Measurements from ENCODE around the gene DNLZ. TPM values are rescaled to one million over a fixed set of nuclear protein-coding genes. Genes with fewer than 3 reads are reported as not detected.

Gene DNLZ
- total and polyA plus RNA-seq, 12 donors = 3.1 to 28.9 (median 17.5) TPM

- Histone ChIP-seq H3K27ac (no peak overlapping the region), H3K27me3 (no peaks in the 10 kb centered on the region), H3K4me3 (no peak overlapping the region), H3K9me3 (replicated peaks in 1 of 3) (no peaks in the 10 kb centered on the region), H3K4me1 (replicated peaks in 1 of 2) (peaks cover 11 to 13% of the 10 kb centered on the region in 2 donors), H3K36me3 (replicated peaks in 1 of 2) (no peaks in the 10 kb centered on the region)
- intact Hi-C loops (cut with DNase I) = no loop called here
- no peak for TF ChIP-seq CTCF (IDR thresholded peaks at IDR 0.05)
- TF ChIP-seq POLR2A (IDR thresholded peaks at IDR 0.05) = no peak
- 87 to 95% (median 91%) methylated on average over 3 to 16 of the region's 16 CpGs for WGBS, 4 donors
- DNase-seq = no peak
Observed at GRCh38 chr9:136318776-136319241, 44.7 kb downstream of the DNLZ start.

- no peak overlapping the region for H3K27ac ChIP-seq
- H3K9me3 ChIP-seq (replicated peaks in 1 of 3) = no peaks in the 10 kb centered on the region
- H3K27me3 ChIP-seq = no peaks in the 10 kb centered on the region
- no peaks in the 10 kb centered on the region for H3K36me3 ChIP-seq (replicated peaks in 1 of 2)
- H3K4me1 ChIP-seq (replicated peaks in 1 of 2) = peaks cover 11 to 13% of the 10 kb centered on the region in 2 donors
- H3K4me3 ChIP-seq = no peak overlapping the region
- WGBS, 4 donors = 77 to 85% (median 81%) methylated on average over 15 to 21 of the region's 21 CpGs
- DNase-seq = no peak
- intact Hi-C loops (cut with DNase I) = no loop called here
- no peak for TF ChIP-seq POLR2A (IDR thresholded peaks at IDR 0.05)
- no peak for TF ChIP-seq CTCF (IDR thresholded peaks at IDR 0.05)
Observed at GRCh38 chr9:136318111-136318775, 45.3 kb downstream of the DNLZ start.

- intact Hi-C loops (cut with DNase I) = no loop called here
- no peak for DNase-seq
- no peaks in the 10 kb centered on the region for H3K36me3 ChIP-seq (replicated peaks in 1 of 2)
- H3K4me1 ChIP-seq (replicated peaks in 1 of 2) = peaks cover 11 to 13% of the 10 kb centered on the region in 2 donors
- no peaks in the 10 kb centered on the region for H3K9me3 ChIP-seq (replicated peaks in 1 of 3)
- H3K27me3 ChIP-seq = no peaks in the 10 kb centered on the region
- H3K4me3 ChIP-seq = no peak overlapping the region
- 85 to 91% (median 87%) methylated on average over 15 to 16 of the region's 16 CpGs for WGBS, 4 donors
- H3K27ac ChIP-seq = peak overlapping the region in 2 of 5 donors; percentile 27 to 87
- no peak for TF ChIP-seq CTCF (IDR thresholded peaks at IDR 0.05)
- TF ChIP-seq POLR2A (IDR thresholded peaks at IDR 0.05) = no peak
Observed at GRCh38 chr9:136317695-136318094, 45.8 kb downstream of the DNLZ start.

GRCh38 chr9:136316896-136317676, 46.5 kb downstream of the DNLZ start:
- Histone ChIP-seq H3K4me3 (no peak overlapping the region), H3K4me1 (replicated peaks in 1 of 2) (peaks cover 11 to 13% of the 10 kb centered on the region in 2 donors), H3K27ac (peak overlapping the region; percentile 64 to 87 (median 77)), H3K27me3 (no peaks in the 10 kb centered on the region), H3K9me3 (replicated peaks in 1 of 3) (no peaks in the 10 kb centered on the region), H3K36me3 (replicated peaks in 1 of 2) (no peaks in the 10 kb centered on the region)
- WGBS, 4 donors = 55 to 67% (median 61%) methylated on average over 9 to 13 of the region's 13 CpGs
- peak; percentile 81 to 96 (median 93) for DNase-seq
- intact Hi-C loops (cut with DNase I) = no loop called here
- TF ChIP-seq POLR2A (IDR thresholded peaks at IDR 0.05) = peak in 1 of 2 donors; percentile 27
- no peak for TF ChIP-seq CTCF (IDR thresholded peaks at IDR 0.05)

All from adrenal gland (tissue), 12 donors.